Superior temporal gyrus (tissue), 1 donor: ENCODE measurements around the gene CLRN2.
"Not testable (repeated sequence)": the region's sequence is repeated elsewhere in the genome, so short reads cannot be mapped to it uniquely, and the experiment has no call there.

ENCODE experiments used
- DNase-seq: peaks from one replicate; pipeline ENCODE4 v3.0.0-alpha.2; 2016; ENCODE audit errors: extremely low spot score

CLRN2 gene

GRCh38 chr4:17504081-17504480, 10.9 kb upstream of the CLRN2 start:
- no peak for DNase-seq

GRCh38 chr4:17510582-17510981, 4.4 kb upstream of the CLRN2 start:
- DNase-seq: peak; percentile 60

DNA sequence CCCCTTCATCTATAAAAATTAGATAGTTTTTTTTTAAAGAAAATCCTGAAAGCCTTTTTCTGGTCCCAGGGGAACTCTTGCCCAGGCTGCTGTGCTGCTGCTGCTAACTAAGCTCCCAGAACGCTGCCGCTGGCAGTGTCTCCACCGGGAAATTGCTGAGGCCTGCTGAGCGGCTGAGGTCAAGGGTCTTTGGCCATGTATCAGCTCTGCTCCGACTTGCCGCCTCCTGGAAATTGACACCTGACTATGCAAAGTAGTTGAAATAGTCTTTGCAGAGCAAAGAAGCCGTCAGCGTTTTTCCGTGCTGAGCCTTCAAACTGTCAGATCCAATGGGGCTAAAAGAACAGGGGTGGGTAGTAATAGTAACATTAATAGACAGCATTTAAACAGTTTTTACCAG, 3.9 kb upstream of the CLRN2 start:
- peak; percentile 77 for DNase-seq

DNA sequence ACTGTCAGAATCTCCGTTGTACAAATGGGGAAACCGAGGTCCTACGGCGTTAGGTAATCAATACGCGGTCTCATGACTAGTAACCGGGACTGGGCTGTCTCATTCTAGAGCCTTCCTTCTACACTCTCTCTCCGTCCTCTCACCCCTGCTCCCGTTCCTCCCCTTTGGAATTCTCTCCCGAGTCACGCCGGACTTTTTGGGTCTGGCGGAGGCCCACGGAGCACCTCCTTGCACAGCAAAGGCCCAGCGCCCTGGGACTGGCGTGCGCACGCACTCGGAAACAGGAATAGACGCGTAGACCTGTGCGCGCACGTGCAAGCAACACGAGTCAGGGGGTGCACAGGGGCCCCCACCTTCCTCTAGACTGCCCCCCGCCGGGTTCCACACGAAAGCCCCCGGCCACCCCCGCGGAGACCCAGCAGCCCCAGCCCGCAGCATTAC, 3.4 kb upstream of the CLRN2 start:
- no peak for DNase-seq

GRCh38 chr4:17511950-17512795, 2.8 kb upstream of the CLRN2 start, which contains the start of gene QDPR:
QDPR (minus strand) TSS chr4:17512090; CDS start chr4:17512054, 36 bp downstream.
- peak; percentile 90 for DNase-seq

DNA sequence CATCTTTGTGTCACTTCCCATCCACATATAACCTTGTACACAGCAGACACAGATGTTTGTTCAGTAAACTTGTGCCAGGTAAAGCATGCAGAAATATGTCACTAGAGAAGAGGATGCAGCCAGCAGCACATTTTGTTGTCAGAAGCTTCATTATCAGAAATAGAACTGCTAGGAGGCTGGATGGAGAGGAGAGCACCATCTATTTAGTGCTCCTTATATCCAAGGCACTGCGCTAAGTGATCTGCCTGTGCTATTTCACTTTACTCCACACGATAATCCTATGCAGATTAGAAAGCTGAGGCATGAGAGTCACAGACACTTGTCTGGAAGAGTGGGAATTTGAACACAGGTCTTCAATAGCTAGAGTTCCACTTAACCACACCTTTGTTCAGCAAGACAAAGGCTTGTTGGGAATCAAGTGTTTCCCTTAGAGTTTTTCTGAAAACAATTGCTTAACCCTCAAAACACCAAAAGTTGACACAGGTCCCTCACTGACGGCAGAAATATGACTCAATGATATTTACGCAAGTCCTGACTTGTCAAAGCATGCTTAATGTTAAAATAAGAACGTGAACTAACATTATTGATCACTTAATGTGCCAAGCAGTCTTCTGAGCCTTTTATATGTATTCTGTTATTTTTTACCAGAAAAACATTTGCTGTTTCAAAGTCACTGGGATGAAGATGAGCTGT, 1.8 kb upstream of the CLRN2 start:
- DNase-seq: peak; percentile 73

DNA sequence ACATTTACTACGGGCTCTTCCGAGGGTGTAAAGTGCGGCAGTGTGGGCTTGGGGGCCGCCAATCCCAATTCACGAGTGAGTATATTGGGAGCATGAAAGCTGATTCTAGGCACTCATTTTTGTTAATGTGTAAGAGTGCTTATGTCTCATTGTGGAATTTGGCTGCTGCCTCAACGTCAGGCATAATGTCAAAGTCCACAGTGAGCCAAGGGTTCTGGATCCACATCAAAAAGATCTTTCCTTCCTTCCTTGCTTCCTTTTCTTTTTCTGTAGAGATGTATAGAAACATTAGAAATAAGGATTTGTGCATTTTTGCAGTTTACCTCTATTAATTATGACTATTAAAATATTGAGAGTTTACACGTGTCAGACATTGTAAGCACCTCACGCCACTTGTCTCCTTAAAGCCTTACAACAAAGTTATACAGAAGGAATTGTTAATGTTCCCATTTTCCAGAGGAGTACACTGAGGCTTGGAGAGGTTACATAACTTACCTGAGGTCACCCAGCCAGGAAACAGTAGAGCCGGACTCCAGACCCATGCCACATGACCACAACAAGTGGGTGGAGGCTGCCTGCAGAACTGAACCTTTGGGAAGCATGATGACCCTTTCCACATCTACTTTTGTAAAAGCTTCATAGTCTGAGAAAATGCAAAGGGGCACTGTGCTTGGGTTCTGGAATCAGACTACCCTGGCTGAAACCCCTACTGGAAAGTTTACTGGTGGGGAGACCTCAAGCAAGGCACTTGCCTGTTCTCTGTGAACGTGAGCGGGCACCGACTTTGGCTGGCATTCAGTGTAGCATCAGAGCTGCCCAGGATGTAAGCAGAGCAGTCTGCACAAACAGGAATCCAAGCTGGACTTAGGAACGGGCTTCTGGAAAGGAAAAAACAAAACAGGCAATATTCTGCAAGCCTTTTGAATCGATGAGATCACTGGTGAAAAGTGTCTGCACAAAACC, 761 bp downstream of the CLRN2 start:
- DNase-seq: peak; percentile 59

DNA sequence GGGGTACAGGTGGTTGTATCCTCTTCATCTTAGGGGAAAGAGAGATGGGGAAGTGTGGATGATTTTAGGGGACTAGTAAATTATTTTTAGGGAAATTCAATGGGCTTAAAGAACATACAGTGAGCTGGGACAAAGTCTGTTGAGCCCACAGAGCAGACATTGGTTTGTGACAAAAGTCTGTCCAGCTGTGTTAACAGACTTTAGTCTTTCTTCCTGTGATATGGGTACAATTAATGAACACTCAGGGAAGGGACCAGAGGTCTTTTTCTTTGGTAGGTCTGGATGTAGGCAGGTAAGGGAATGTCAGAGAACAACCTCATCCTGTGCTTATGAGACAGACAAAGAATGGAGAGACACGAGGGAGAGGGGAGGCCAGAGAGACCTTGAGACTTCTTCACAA, 2.0 kb downstream of the CLRN2 start:
- no peak for DNase-seq

GRCh38 chr4:17517664-17518063, 2.7 kb downstream of the CLRN2 start:
- no peak for DNase-seq

DNA sequence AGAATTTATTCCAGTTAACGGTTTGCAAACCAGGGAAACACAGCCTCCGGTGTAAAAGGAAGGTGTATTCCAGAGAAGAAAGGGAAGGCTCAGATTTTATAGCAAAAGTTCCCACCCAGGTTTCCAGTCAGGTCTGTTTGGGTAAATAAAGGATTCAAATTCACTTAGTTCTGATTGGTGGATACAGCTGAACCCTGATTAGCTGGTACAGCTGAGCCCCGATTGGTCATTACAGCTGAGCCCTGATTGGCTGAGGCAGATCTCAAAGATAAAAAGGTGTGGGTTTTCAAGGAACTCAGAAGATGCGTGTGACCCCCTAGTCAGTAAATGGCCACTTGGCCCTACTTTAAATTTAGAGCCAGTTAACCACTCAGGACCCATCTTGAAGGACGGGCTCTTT, 6.6 kb downstream of the CLRN2 start:
- DNase-seq: no peak

GRCh38 chr4:17523662-17524061, 8.7 kb downstream of the CLRN2 start:
- DNase-seq: no peak

DNA sequence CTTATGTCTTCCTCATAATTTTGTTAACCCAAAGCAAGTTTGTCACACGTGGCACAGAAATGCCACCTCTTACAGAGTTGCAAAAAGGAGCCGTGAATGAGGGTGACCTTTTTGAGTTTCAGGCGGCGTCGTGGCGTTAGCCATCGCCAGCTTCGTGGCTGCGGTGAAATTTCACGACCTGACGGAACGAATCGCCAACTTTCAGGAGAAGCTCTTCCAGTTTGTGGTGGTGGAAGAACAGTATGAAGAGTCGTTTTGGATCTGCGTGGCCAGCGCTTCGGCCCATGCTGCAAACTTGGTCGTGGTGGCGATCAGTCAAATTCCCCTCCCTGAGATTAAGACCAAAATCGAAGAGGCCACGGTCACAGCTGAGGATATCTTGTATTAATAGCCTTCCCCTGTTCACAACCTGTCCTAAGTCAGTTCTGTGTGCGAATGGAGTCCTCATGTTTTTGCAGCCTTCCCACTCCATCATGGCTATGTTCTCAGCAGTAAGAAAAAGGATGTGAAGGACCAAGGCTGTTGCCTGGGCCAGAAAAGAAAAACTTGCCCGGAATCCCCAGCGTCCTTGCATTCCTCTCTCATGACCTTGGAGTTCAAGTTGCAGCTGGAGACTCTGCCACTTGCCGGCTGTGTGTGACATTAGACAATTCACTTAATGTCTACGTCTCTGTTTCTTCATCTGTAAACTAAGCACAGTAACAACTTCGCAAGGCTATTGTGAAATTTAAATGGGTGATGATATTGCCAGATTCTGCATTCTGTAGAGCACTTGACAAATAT, 11.9 kb downstream of the CLRN2 start:
- DNase-seq: no peak

DNA sequence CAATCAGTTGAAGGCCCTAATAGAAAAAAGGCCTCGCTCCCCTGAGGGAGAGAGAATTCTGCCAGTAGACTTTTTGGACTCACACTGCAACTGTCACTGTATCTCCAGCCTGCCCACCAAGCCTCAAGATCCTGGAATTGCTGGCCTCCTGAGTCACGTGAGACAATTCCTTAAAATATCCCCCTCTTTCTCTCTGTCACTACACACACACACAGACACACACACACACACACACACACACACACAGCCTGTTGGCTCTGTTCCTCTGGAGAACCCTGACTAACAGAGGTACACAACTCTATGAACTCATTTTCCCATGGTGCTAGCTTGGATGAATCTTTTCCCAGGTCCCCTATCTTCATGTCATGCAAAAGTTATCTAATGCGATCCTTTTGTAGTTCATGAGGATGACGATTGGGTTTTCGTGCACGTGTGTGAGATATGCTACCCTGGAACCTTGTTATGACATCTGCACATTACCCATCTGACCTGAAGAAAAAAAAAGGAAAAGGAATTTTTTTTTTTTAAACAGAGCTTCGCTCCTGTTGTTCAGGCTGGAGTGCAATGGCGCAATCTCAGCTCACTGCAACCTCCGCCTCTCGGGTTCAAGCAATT, 13.7 kb downstream of the CLRN2 start:
- DNase-seq: no peak

GRCh38 chr4:17531538-17532285, 16.7 kb downstream of the CLRN2 start:
- no peak for DNase-seq

DNA sequence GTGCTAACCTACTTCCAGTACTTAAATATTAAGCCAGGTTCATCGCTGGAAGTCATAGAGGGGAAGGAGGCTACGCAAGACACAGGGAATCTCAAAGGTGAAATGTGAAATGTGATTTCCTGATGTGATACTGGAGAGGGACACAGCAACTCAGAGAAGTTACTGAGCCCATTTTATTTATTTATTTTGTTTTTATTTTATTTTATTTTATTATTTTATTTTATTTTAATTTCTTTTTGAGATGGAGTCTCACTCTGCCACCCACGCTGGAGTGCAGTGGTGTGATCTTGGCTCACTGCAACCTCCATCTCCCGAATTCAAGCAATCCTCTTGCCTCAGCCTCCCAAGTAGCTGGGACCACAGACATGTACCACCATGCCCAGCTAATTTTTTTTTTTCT, 19.7 kb downstream of the CLRN2 start:
- no peak for DNase-seq

DNA sequence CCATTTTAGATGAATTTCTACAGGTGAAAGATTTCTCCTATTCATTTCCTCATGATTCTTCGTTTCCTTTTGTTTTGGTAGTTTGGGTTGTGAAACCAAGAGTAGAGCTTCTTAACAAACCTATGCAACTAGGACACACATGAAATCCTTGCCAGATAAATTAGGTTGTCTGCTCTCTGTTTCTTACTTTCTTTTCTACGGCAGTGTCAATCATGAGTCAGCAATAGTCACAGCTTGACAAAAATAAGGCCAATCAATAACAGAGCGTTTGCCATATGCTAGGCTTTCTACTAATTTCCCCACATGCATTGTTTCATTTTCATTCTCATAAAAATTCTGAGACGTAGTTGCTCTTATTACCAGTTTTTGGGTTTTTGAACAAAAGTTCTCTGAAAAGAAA, 20.3 kb downstream of the CLRN2 start:
- DNase-seq: no peak

DNA sequence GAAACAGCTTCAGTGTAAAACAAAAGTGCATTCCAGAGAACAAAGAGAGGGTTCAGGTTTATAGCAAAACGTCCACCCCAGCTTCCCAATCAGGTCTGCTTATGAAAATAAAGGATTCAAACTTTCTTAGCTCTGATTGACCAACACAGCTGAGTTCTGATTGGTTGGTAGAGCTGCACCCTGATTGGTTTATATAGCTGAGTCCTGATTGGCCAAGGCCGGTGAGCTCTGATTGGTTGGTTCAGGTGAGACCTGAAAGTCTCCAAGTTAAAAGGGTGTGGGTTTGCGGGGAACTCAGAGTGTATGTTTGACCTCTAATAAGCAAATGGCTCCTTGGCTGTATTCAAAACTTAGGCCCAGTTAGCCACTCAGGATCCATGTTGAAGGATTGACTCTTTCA, 20.9 kb downstream of the CLRN2 start:
- DNase-seq: no peak

DNA sequence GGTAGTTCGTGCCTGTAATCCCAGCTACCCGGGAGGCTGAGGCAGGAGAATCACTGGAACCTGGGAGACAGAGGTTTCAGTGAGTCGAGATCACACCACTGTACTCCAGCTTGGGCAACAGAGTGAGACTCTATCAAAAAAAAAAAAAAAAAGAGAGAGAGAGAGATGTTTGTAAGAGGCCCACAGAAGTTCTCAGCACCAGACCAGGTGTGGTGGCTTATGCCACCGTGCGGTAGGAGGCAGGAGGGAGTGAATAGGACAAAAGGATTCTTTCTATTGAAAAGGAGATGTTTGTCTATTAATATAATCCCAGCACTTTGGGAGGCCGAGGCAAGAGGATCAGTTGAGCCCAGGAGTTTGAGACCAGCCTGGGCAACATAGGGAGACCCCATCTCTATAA, 22.1 kb downstream of the CLRN2 start:
- DNase-seq: not testable (repeated sequence)

DNA sequence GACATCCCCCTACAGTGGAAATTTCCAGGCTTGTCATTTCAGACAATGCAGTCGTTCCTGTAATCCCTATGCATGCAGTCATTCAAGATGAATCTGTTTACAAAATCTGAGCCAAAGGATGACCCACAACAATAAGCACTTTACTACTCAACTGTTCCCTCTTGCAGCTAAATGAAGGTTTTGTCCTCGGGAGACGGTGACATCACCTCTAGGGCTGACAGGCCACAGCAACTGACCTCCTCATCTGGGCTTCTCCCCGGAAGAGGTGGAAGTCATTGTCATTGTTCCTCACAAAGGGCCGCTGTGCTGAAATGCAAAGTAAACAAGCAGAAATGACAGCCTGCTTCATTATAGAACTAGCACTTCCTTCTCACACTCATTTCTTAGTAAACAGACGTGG, 29.2 kb downstream of the CLRN2 start:
- peak; percentile 98 for DNase-seq

DNA sequence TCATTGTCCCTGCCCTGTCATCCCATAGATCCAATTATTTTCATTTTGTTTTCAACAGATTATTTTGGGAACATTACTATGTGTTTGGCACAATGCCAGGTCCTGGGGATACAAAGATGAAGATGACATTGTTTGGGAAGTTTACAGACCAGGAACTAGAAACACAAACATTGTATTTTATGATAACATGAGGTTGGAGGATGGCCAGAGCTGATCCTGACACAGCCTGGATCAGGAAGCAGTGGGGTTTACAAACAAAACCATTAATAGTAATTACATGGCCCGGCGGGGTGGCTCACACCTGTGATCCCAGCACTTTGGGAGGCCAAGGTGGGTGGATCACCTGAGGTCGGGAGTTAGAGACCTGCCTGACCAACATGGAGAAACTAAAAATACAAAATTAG, 29.9 kb downstream of the CLRN2 start:
- peak; percentile 90 for DNase-seq
